ENCODE results near the gene MYO1B.

Gene MYO1B

GRCh38 chr2:191202881-191203397 lies 42.3 kb upstream of the MYO1B start:
- Histone ChIP-seq H3K36me3 (no peaks in the 10 kb centered on the region), H3K27me3 (no peaks in the 10 kb centered on the region), H3K4me1 (no peaks in the 10 kb centered on the region), H3K9me3 (no peaks in the 10 kb centered on the region), H3K4me3 (ENCODE audit: low read depth, low read length) (no peak overlapping the region)
- TF ChIP-seq CTCF (IDR thresholded peaks at IDR 0.05; ENCODE audit: low read depth, low read length), result no peak
- no peak for DNase-seq

GRCh38 chr2:191204433-191204832 lies 40.8 kb upstream of the MYO1B start:
- no peak for TF ChIP-seq CTCF (IDR thresholded peaks at IDR 0.05; ENCODE audit: low read depth, low read length)
- no peaks in the 10 kb centered on the region for H3K36me3 ChIP-seq
- no peak overlapping the region for H3K4me3 ChIP-seq (ENCODE audit: low read depth, low read length)
- no peaks in the 10 kb centered on the region for H3K9me3 ChIP-seq
- no peak for DNase-seq
- no peaks in the 10 kb centered on the region for H3K4me1 ChIP-seq
- H3K27me3 ChIP-seq, result no peaks in the 10 kb centered on the region

- no peaks in the 10 kb centered on the region for H3K4me1 ChIP-seq
- H3K27me3 ChIP-seq, result no peaks in the 10 kb centered on the region
- no peak for TF ChIP-seq CTCF (IDR thresholded peaks at IDR 0.05; ENCODE audit: low read depth, low read length)
- H3K36me3 ChIP-seq, result no peaks in the 10 kb centered on the region
- no peaks in the 10 kb centered on the region for H3K9me3 ChIP-seq
- DNase-seq, result no peak
- no peak overlapping the region for H3K4me3 ChIP-seq (ENCODE audit: low read depth, low read length)
Observed at GRCh38 chr2:191206613-191207471, 38.4 kb upstream of the MYO1B start.

- no peaks in the 10 kb centered on the region for H3K4me1 ChIP-seq
- H3K27me3 ChIP-seq, result no peaks in the 10 kb centered on the region
- H3K4me3 ChIP-seq (ENCODE audit: low read depth, low read length), result no peak overlapping the region
- no peaks in the 10 kb centered on the region for H3K36me3 ChIP-seq
- no peaks in the 10 kb centered on the region for H3K9me3 ChIP-seq
- DNase-seq, result no peak
- TF ChIP-seq CTCF (IDR thresholded peaks at IDR 0.05; ENCODE audit: low read depth, low read length), result no peak
Observed at GRCh38 chr2:191209340-191209739, 35.9 kb upstream of the MYO1B start.

- TF ChIP-seq CTCF (IDR thresholded peaks at IDR 0.05; ENCODE audit: low read depth, low read length), result no peak
- Histone ChIP-seq H3K9me3 (no peaks in the 10 kb centered on the region), H3K27me3 (no peaks in the 10 kb centered on the region), H3K4me1 (no peaks in the 10 kb centered on the region), H3K4me3 (ENCODE audit: low read depth, low read length) (no peak overlapping the region), H3K36me3 (no peaks in the 10 kb centered on the region)
- no peak for DNase-seq
Observed at GRCh38 chr2:191212119-191212518, 33.1 kb upstream of the MYO1B start.

GRCh38 chr2:191213333-191213732 lies 31.9 kb upstream of the MYO1B start:
- no peak for DNase-seq
- H3K9me3 ChIP-seq, result no peaks in the 10 kb centered on the region
- no peaks in the 10 kb centered on the region for H3K27me3 ChIP-seq
- no peaks in the 10 kb centered on the region for H3K36me3 ChIP-seq
- H3K4me3 ChIP-seq (ENCODE audit: low read depth, low read length), result no peak overlapping the region
- peaks cover 5% of the 10 kb centered on the region for H3K4me1 ChIP-seq
- TF ChIP-seq CTCF (IDR thresholded peaks at IDR 0.05; ENCODE audit: low read depth, low read length), result no peak

Data from BE2C (cell line).